HCT116 (cell line): ENCODE measurements around the gene BCL11B. TPM values are rescaled to one million over a fixed set of nuclear protein-coding genes. Genes with fewer than 3 reads are reported as not detected.

Experiments used
- ATAC-seq: fragments of 200-7000 bp; cut with Tn5 transposase; 2 replicates; pipeline ENCODE4 v1.9.1; 2020; ENCODE audit warnings: mild to moderate bottlenecking, moderate library complexity
- BruUV-seq: library from RNA; stranded (reverse); fragments of 400-500 nt; replicated peaks from 2 replicates; lab custom pipeline; 2021; lab: Mats Ljungman, UMichigan
- CTCF ChIA-PET: fragments of 300-600 bp; sonication (Branson Sonifier 250); formaldehyde crosslinking; loops from one replicate; lab custom pipeline; 2021; ENCODE audit warnings: antibody characterized with exemption; lab: Charles Lee
- POLR2A ChIA-PET: fragments of 300-600, 350-600 bp; sonication (Branson Sonifier 250); formaldehyde crosslinking; loops from one replicate; lab custom pipeline; 2021; ENCODE audit warnings: antibody characterized with exemption; lab: Charles Lee
- RAD21 ChIA-PET, 2 experiments: fragments of 300-600 bp; sonication (Branson Sonifier 250); formaldehyde crosslinking; loops; one replicate each; lab custom pipeline; 2023; ENCODE audit warnings: low total read pairs in 2 of 2; ENCODE audit not compliant: uncharacterized antibody in 2 of 2, unreplicated experiment in 2 of 2, low non-redundant PET in 1 of 2; lab: Charles Lee
- DNase-seq: peaks from one replicate; pipeline ENCODE4 v3.0.0-alpha.2; 2010; ENCODE audit warnings: low read depth, low spot score
- H2AFZ ChIP-seq: fragments of 200-600 bp; shearing (Covaris generic), sonication (generic); 2 replicates; pipeline ENCODE4 v1.6.1; 2017; ENCODE audit warnings: low read depth, mixed run types, mixed read lengths, antibody characterized with exemption, low read length; ENCODE audit not compliant: poor library complexity, severe bottlenecking
- H3K27ac ChIP-seq: 2 replicates; pipeline ENCODE4 v1.5.1; 2012; ENCODE audit warnings: low read depth, low read length
- H3K27me3 ChIP-seq: fragments of 200-600 bp; sonication (generic); 2 replicates; pipeline ENCODE4 v1.6.1; 2016; ENCODE audit warnings: mixed run types, low read length, mixed read lengths; ENCODE audit not compliant: insufficient read depth
- H3K36me3 ChIP-seq, 2 experiments: fragments of 200-500 bp in 1 of 2; fragments of 200-600 bp in 1 of 2; sonication (Bioruptor generic) in 1 of 2; sonication (generic) in 1 of 2; 2 replicates each; pipeline versions ENCODE4 v1.5.1 to v1.6.1; 2014 to 2016; ENCODE audit warnings: low read length in 2 of 2, inconsistent platforms in 1 of 2, mixed read lengths in 1 of 2, mixed run types in 1 of 2; ENCODE audit not compliant: insufficient read depth in 2 of 2, control insufficient read depth in 1 of 2
- H3K4me1 ChIP-seq, 2 experiments: fragments of 200-600 bp in 1 of 2; sonication (generic) in 1 of 2; 2 replicates each; pipeline versions ENCODE4 v1.5.1 to v1.6.1; 2012 to 2017; ENCODE audit warnings: low read length in 2 of 2, inconsistent platforms in 1 of 2, mild to moderate bottlenecking in 1 of 2, mixed read lengths in 1 of 2, mixed run types in 1 of 2, moderate library complexity in 1 of 2; ENCODE audit not compliant: insufficient read depth in 2 of 2, control insufficient read depth in 1 of 2
- H3K4me2 ChIP-seq: fragments of 200-600 bp; sonication (generic); 2 replicates; pipeline ENCODE4 v1.6.1; 2017; ENCODE audit warnings: mixed run types, low read length, mixed read lengths
- H3K4me3 ChIP-seq, 2 experiments: fragments of 200-600 bp in 1 of 2; sonication (generic) in 1 of 2; replicated peaks in 1 of 2; 2 replicates each; pipeline ENCODE4 v1.5.1; 2011 to 2016; ENCODE audit warnings: low read length in 2 of 2, control low read depth in 1 of 2, low read depth in 1 of 2, mild to moderate bottlenecking in 1 of 2, mixed read lengths in 1 of 2, mixed run types in 1 of 2
- H3K79me2 ChIP-seq: fragments of 200-600 bp; sonication (generic); 2 replicates; pipeline ENCODE4 v1.6.1; 2017; ENCODE audit warnings: mild to moderate bottlenecking, mixed run types, low read length, moderate library complexity, mixed read lengths; ENCODE audit not compliant: insufficient read depth
- H3K9ac ChIP-seq: fragments of 200-600 bp; sonication (generic); 2 replicates; pipeline ENCODE4 v1.6.1; 2016; ENCODE audit warnings: low read length, mixed read lengths
- H3K9me2 ChIP-seq: fragments of 200-600 bp; sonication (generic), shearing (Covaris generic); 2 replicates; pipeline ENCODE4 v1.6.1; 2017; ENCODE audit warnings: mixed run types, mild to moderate bottlenecking, moderate library complexity; ENCODE audit not compliant: insufficient read depth
- H3K9me3 ChIP-seq, 2 experiments: fragments of 200-500 bp in 1 of 2; fragments of 200-600 bp in 1 of 2; sonication (Bioruptor generic) in 1 of 2; sonication (generic) in 1 of 2; 2 replicates each; pipeline ENCODE4 v1.6.1; 2014 to 2017; ENCODE audit warnings: low read length in 2 of 2, mixed read lengths in 2 of 2, inconsistent platforms in 1 of 2, low read depth in 1 of 2, mild to moderate bottlenecking in 1 of 2, mixed run types in 1 of 2, moderate library complexity in 1 of 2; ENCODE audit not compliant: control insufficient read depth in 1 of 2, insufficient read depth in 1 of 2
- H4K20me1 ChIP-seq: fragments of 200-600 bp; sonication (generic), shearing (Covaris generic); 2 replicates; pipeline ENCODE4 v1.6.1; 2017; ENCODE audit warnings: mixed run types, mild to moderate bottlenecking, moderate library complexity; ENCODE audit not compliant: insufficient read depth
- ATF3 ChIP-seq: IDR thresholded peaks from 2 replicates; pipeline ENCODE4 v1.6.1; 2012
- CBX3 ChIP-seq: IDR thresholded peaks from 2 replicates; pipeline ENCODE4 v1.6.1; 2012; ENCODE audit warnings: low read depth
- CEBPB ChIP-seq: IDR thresholded peaks from 2 replicates; pipeline ENCODE4 v1.6.1; 2012; ENCODE audit warnings: low read depth
- ELF1 ChIP-seq: IDR thresholded peaks from 2 replicates; pipeline ENCODE4 v1.6.1; 2012; ENCODE audit warnings: low read depth, borderline replicate concordance
- EZH2 ChIP-seq: fragments of 200-600 bp; sonication (generic); IDR thresholded peaks from 2 replicates; pipeline ENCODE4 v1.6.1; 2017; ENCODE audit warnings: antibody characterized with exemption, mixed run types
- EZH2phosphoT487 ChIP-seq: fragments of 200-600 bp; IDR thresholded peaks from 2 replicates; pipeline ENCODE4 v1.6.1; 2018; ENCODE audit warnings: antibody characterized with exemption, borderline replicate concordance
- FOSL1 ChIP-seq: IDR thresholded peaks from 2 replicates; pipeline ENCODE4 v1.6.1; 2012; ENCODE audit warnings: low read depth
- JUND ChIP-seq: IDR thresholded peaks from 2 replicates; pipeline ENCODE4 v1.6.1; 2012
- MAX ChIP-seq: IDR thresholded peaks from 2 replicates; pipeline ENCODE4 v1.6.1; 2012
- POLR2A ChIP-seq: IDR thresholded peaks from 2 replicates; pipeline ENCODE4 v1.7.0; 2011; ENCODE audit warnings: borderline replicate concordance; ENCODE audit not compliant: insufficient read depth, insufficient read length; ENCODE audit errors: extremely low read depth
- POLR2AphosphoS5 ChIP-seq: IDR thresholded peaks from 2 replicates; pipeline ENCODE4 v1.6.1; 2011; ENCODE audit warnings: mild to moderate bottlenecking, low read depth, low read length, moderate library complexity
- RAD21 ChIP-seq: IDR thresholded peaks from 2 replicates; pipeline ENCODE4 v1.6.1; 2012; ENCODE audit warnings: low read depth, mild to moderate bottlenecking
- SIN3A ChIP-seq: IDR thresholded peaks from 2 replicates; pipeline ENCODE4 v1.6.1; 2012; ENCODE audit warnings: low read depth
- SP1 ChIP-seq: IDR thresholded peaks from 2 replicates; pipeline ENCODE4 v1.6.1; 2012; ENCODE audit warnings: low read depth
- YY1 ChIP-seq: IDR thresholded peaks from 2 replicates; pipeline ENCODE4 v1.6.1; 2011; ENCODE audit warnings: low read length, low read depth, moderate library complexity, mild to moderate bottlenecking; ENCODE audit not compliant: insufficient replicate concordance; ENCODE audit errors: extremely low read depth
- ZFX ChIP-seq: fragments of 450-650 bp; IDR thresholded peaks from 2 replicates; pipeline ENCODE4 v1.6.1; 2017
- ZNF274 ChIP-seq: fragments of 200-500 bp; sonication (Bioruptor generic); IDR thresholded peaks from 2 replicates; pipeline ENCODE4 v1.6.1; 2014; ENCODE audit warnings: mild to moderate bottlenecking, low read depth, low read length, inconsistent platforms
- intact Hi-C: fragments of 100-400 bp; cut with micrococcal nuclease; formaldehyde crosslinking; loops from 2 replicates; pipeline ENCODE4 v1.10.0; 2022
- total RNA-seq: library from RNA; stranded (reverse); gene quantifications from one replicate; pipeline ENCODE4 v1.2.1, GENCODE V29; 2021; ENCODE audit not compliant: unreplicated experiment
- TF ChIP-seq, protein P1 (sequence below), 3 experiments: fragments of 200-600 bp in 1 of 3; sonication (generic) in 1 of 3; IDR thresholded peaks in 2 of 3; conservative IDR thresholded peaks in 1 of 3; 2 replicates each; pipeline ENCODE4 v1.5.1; 2012 to 2017; ENCODE audit warnings: low read depth in 2 of 3, low read length in 2 of 3, antibody characterized with exemption in 1 of 3, borderline replicate concordance in 1 of 3, control low read depth in 1 of 3, mild to moderate bottlenecking in 1 of 3, mixed read lengths in 1 of 3, mixed run types in 1 of 3, moderate library complexity in 1 of 3; ENCODE audit not compliant: insufficient read depth in 1 of 3

BCL11B gene
- total RNA-seq, 1 experiment from 2014 or later = 1.1 TPM

DNA sequence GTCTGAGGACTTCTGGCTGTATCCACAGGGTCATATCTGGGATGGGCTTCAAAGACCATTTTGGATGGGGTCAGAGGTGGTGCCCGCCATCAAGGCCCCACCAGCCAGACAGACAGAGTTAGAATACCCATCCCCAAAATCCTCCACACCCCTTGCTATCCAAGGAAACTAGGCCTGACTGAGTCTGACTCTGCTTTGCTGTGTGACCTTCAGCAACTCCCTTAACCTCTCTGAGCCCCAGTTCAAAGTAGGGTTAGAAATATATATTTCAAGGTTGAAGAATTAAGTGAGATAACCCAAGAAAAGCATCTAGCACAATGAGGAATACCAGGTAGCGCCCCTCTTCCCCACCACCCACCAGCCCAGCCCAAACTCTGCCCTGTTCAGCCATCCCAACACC is 20.3 kb downstream of the BCL11B start:
- Histone ChIP-seq H3K9me2 (no peaks in the 10 kb centered on the region), H3K36me3 (no peaks in the 10 kb centered on the region), H3K4me3 (no peak overlapping the region), H3K9ac (no peak overlapping the region), H2AFZ (no peak overlapping the region), H4K20me1 (no peaks in the 10 kb centered on the region), H3K27ac (no peak overlapping the region), H3K27me3 (no peaks in the 10 kb centered on the region; the same call in 1 of the 2 replicates), H3K79me2 (no peaks in the 10 kb centered on the region)
- ChIA-PET CTCF (no interaction called here), POLR2A (no interaction called here), RAD21 (no interaction called here)
- BruUV-seq = no TSS peak
- no peak for DNase-seq
- TF ChIP-seq FOSL1 (no peak), CBX3 (no peak), RAD21 (no peak), ZFX (no peak), EZH2phosphoT487 (no peak)
- TF ChIP-seq, all 23 proteins: peak for 0
- no peak for ATAC-seq
- Histone ChIP-seq H3K4me2 (no peak overlapping the region), H3K4me1 (peaks cover 26 to 32% of the 10 kb centered on the region in 2 experiments), H3K9me3 (no peaks in the 10 kb centered on the region)
- intact Hi-C loops = no loop called here

DNA sequence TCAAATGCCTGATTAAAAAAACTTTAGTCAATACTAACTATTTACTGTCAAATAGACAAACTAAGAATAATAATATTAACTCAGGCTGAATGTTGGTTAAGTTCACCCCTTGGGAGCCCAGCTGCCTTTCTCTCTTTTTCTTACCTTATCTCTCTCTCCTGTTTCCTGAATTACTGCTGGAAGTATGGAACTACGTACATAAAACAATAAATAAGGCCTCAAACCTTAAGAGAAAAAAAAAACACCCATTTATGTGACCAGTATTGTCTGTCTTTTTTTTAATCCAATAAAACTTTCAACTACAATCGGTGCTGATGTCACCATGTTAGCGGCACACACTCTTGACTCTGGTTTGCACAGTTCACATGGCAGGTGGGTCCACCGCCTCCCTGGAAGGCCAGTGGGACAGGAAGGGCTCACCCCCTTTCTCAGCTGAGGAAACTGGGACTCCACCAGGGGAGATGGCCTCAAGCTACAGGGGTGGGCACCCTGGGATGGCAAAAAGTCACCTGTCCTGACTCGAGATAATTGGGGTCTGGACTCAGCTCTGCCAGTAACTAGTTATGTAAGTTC is 21.3 kb downstream of the BCL11B start:
- no peaks in the 10 kb centered on the region; the same call in 1 of the 2 replicates for H3K27me3 ChIP-seq
- no peaks in the 10 kb centered on the region for H4K20me1 ChIP-seq
- no peaks in the 10 kb centered on the region for H3K79me2 ChIP-seq
- no peak overlapping the region for H3K9ac ChIP-seq
- RAD21 ChIA-PET = no interaction called here
- peaks cover 26 to 32% of the 10 kb centered on the region in 2 experiments for H3K4me1 ChIP-seq
- ATAC-seq (no peak), DNase-seq (no peak)
- H3K4me2 ChIP-seq = no peak overlapping the region
- H3K9me2 ChIP-seq = no peaks in the 10 kb centered on the region
- CTCF ChIA-PET = no interaction called here
- POLR2A ChIA-PET = no interaction called here
- intact Hi-C loops = no loop called here
- no peak overlapping the region for H3K4me3 ChIP-seq
- no peak overlapping the region for H2AFZ ChIP-seq
- H3K27ac ChIP-seq = no peak overlapping the region
- TF ChIP-seq CEBPB (no peak), JUND (no peak), POLR2AphosphoS5 (no peak), YY1 (no peak), ZNF274 (no peak), ELF1 (no peak), POLR2A (no peak), EZH2phosphoT487 (no peak), SP1 (no peak), MAX (no peak), ATF3 (no peak), RAD21 (no peak), ZFX (no peak), SIN3A (no peak), CBX3 (no peak), EZH2 (no peak), FOSL1 (no peak)
- TF ChIP-seq, protein P1, sequence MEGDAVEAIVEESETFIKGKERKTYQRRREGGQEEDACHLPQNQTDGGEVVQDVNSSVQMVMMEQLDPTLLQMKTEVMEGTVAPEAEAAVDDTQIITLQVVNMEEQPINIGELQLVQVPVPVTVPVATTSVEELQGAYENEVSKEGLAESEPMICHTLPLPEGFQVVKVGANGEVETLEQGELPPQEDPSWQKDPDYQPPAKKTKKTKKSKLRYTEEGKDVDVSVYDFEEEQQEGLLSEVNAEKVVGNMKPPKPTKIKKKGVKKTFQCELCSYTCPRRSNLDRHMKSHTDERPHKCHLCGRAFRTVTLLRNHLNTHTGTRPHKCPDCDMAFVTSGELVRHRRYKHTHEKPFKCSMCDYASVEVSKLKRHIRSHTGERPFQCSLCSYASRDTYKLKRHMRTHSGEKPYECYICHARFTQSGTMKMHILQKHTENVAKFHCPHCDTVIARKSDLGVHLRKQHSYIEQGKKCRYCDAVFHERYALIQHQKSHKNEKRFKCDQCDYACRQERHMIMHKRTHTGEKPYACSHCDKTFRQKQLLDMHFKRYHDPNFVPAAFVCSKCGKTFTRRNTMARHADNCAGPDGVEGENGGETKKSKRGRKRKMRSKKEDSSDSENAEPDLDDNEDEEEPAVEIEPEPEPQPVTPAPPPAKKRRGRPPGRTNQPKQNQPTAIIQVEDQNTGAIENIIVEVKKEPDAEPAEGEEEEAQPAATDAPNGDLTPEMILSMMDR (IDR thresholded peaks at IDR 0.05 in 2 of 3, conservative IDR thresholded peaks at IDR 0.05 in 1 of 3; ENCODE audit: borderline replicate concordance in 1 of 3, insufficient read depth in 1 of 3, low read depth in 2 of 3, low read length in 2 of 3) = no peak
- TF ChIP-seq, all 23 proteins: peak for 0
- Histone ChIP-seq H3K36me3 (no peaks in the 10 kb centered on the region), H3K9me3 (no peaks in the 10 kb centered on the region)
- BruUV-seq = no TSS peak
